ENCODE data around the gene RRP1.

Gene RRP1

DNA sequence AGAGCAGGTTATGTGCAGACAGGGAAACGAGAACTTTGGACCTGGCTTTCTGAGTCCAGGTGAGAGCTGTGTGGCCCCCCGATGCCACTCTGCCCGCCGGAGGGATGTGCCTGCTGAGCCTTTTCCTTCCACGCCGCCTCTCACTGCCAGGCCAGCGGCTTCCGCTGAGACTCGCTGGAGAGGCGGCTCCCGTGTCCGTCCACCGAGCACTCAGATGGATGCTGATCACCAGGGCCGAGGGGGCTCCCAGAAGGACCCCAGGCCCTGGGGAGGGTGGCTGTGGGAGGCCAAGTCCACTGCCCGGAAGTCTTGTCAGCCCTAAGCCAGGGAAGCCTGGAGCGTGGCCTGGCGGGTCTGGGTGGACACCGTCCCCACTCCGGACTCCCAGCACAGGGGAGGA lies 29.7 kb upstream of the RRP1 start:
- DNase-seq, result no peak

GRCh38 chr21:43760391-43760958 lies 28.9 kb upstream of the RRP1 start:
- DNase-seq, result no peak

DNA sequence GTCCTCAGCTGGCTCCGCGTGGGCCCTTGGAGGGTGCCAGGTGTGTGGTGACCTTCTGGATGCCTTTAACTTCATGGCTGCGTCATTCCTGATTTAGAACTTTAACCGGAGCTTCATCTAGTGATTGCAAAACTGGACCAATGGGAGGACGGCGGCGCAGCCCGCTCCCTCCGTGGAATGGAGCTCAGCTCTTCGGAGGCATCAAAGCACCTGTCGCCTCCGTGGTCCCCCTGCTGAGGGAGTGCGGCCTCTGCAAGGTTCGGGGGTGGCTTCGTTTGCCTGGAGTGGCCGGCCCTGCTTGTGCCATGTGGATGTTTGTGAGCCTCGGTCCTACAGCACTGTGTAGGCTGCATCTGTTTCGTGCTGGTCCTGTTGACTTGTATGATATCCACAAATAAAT lies 27.5 kb upstream of the RRP1 start:
- DNase-seq, result no peak

DNA sequence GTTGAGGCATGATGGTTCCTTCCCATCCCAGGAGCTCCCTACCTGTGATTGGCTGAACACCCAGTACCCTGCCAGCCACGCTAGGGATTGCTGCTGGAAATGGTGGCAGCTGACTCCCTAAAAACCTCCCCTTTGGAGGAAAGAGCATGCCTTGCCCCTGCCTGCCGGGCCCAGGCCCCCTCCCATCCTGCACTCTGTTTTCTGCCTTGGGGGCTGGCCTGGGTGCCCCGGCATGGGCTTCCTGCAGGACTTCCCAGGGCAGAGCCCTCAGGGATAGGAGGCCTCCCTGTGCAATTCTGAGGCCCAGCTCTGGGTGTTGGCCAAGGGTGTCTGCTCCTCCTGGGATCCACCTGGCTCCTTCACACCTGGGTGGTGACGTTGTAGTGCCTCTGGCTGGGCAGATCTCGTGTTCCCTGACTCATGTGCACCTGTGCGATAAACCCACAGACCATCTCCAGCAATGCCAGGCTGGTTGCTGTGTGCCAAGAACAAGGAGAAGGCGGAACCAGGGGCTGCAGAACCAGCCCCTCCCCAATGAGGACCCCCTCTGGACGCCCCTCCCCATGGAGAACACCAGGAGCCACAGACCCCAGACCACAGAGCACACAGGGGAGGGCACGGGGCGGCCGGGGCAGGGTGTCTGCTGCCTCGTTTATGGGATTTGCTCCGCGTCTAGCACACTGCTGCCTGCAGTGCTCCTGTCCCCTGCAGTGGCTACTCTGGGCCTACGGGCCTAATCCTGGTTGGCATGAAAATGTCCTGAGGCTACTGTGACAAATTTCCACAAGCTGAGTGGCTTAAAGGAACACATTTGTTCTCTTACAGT lies 26.9 kb upstream of the RRP1 start:
- DNase-seq, result no peak

DNA sequence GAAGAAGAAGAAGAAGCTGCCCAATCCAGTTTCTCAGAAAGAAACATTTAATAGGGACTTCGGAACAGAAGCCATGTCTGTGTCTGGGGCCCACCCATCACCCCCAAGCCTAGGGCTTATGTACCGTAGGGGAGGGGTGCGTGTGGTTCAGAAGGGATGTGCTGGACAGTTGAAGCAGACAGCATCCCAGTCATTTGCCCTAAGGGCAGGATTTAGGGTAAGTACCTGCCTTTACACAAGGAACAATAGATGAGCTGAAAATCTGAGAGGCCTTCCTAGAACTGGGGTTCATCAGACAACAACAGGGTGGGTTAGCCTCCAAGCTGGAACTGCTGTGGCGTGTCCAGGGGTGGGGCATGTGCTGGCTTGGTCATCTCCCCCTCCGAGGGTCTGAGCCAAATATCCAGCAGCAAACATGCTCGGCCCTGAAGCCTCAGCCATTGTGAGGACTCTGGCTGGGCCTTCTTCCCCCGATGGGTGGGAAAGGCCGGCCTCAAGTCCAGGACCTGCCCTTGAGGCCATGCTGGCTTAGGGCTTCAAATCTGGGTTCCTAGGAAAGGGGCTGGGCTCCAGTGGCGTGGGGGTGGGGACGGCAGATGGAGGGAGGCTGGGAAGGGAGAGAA lies 25.4 kb upstream of the RRP1 start:
- no peak for DNase-seq

- no peak for DNase-seq
Measured at GRCh38 chr21:43764576-43765495, 24.5 kb upstream of the RRP1 start.

- DNase-seq, result no peak
Measured at GRCh38 chr21:43766734-43767497, 22.5 kb upstream of the RRP1 start.

DNA sequence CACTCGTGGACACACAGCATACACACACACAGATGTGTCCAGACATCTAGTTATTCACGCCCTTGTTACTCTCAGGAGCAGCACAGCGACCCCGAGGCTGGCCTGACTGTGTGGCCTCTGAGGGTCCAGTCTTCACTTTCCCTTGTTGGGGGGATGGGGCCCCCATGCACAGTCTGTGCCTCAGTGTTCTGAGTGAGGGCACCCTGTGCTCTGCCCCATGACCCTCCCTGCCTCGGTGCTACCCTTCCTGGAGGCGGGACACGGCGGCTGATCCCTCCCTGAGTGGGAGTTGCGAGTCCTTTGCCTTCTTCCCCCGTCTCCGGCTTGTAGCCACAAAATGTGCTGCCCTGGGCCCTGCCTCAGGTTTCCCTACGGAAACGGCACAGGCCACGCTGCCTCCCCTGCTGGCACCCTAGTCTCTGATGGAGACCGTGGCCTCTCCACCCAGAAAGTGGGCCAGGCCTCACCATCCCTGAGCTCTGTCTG lies 21.8 kb upstream of the RRP1 start:
- no peak for DNase-seq

DNA sequence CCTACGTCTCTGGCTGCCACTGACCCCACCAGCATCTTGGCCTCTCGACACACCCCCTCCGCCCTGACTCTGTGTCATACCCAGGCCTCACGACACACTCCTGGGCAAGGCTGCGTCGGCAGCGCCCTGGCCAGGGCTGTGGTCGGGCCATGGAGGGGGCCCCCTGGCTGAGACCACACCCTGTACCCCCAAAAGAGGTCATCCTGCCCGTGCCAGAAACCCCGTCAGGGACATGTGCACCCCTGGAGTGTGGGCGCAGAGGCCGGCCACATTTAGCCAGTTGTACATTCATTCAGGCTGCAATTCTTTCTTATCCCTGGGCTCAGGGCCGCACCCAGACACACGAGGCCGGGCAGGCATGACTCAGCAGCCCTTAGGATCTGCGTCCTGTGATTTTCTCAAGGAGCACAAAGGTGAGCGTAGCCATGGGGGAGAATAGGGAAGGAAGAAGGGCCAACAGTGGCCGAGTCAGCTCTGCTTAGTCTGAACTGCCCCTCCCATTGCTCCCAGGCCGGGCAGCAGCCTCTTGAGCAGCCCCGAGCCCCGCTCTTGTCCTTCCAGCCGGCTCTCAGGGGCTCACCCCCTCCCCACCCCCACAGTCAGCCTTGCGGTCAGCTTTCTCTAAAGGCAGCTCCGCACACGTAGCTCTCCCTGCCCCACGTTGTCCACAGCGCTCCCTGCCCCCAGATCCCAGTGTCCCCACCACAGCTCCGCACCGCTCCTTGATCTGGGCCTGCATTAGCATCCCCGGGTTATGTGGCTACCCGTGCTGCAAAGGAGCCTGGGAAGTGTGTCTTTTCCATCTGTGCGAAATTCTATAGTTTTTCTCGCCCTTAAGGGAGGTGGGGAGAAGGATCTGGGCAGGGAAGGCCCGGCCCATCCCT lies 21.2 kb upstream of the RRP1 start:
- no peak for DNase-seq

DNA sequence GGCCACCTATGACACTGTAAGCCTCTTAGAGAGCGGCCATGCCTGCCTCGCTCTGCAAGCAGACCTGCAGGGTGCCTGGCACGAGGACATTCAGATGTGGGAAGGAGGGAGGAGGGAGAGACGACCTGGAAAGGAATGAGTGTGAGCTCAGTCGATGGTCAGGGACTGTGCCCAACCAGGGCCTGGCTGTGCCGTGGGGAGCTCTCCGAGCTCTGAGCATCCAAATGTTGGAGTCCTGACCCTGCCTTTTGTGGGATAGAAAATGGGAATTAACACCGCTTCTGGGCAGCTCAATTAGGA lies 20.6 kb upstream of the RRP1 start:
- no peak for DNase-seq

DNA sequence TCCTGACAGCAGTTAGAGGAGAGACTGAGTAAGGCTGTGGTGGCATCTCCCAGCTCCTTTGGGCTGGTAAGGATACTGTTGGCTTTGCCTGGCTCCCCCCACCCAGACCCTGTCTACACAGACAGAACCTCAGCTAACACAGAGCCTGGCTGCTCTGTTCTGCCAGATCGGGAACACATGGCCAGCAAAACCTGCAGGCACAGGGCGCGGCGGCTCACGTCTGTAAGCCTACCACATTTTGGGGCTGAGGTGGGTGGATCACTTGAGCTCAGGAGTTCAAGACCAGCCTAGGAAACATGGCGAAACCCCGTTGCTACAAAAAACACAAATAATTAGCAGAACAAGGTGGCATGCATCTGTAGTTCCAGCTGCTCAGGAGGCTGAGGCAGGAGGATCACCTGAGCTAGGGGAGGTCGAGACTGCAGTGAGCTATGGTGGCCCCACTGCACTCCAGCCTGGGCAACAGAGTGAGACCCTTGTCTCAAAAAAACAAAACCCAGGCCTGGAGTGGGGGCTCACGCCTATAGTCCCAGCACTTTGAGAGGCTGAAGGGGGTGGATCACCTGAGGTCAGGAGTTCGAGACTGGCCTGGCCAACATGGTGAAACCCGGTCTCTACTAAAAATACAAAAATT lies 19.9 kb upstream of the RRP1 start:
- no peak for DNase-seq

- DNase-seq, result no peak
Measured at GRCh38 chr21:43770066-43770655, 19.2 kb upstream of the RRP1 start.

DNA sequence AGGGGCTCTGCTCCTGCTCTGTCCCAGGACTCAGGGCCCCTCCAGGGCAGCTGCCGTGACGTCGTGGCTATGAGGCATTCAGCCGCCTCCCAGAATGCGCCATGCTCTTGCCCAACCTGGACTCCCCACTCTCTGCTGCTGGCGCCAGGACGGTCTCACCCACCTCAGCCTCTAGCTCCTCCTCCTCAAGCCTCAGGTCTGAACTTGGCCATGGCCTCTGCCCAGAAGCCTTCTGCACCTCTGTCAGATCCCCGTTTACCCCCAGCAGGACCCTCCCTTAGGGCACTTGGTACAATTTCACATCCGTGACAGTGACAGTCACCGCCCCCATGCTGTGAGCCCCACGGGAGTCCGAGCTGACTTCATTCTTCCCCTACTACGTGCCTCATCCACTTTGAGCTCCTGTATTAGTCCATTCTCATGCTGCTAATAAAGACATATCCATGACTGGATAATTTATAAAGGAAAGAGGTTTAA lies 18.1 kb upstream of the RRP1 start:
- DNase-seq, result no peak

GRCh38 chr21:43771698-43772424 lies 17.5 kb upstream of the RRP1 start:
- no peak for DNase-seq

- DNase-seq, result no peak
Measured at GRCh38 chr21:43772425-43772821, 17.0 kb upstream of the RRP1 start.

GRCh38 chr21:43774163-43774562 lies 15.2 kb upstream of the RRP1 start:
- no peak for DNase-seq

GRCh38 chr21:43775190-43775589 lies 14.2 kb upstream of the RRP1 start:
- no peak for DNase-seq

- DNase-seq, result peak; percentile 57
Measured at GRCh38 chr21:43775795-43776430, 13.5 kb upstream of the RRP1 start, which contains the start of gene CSTB. Gene CSTB, minus strand, starts transcription at chr21:43776308. Its CDS starts 39 bp downstream, at chr21:43776269.

DNA sequence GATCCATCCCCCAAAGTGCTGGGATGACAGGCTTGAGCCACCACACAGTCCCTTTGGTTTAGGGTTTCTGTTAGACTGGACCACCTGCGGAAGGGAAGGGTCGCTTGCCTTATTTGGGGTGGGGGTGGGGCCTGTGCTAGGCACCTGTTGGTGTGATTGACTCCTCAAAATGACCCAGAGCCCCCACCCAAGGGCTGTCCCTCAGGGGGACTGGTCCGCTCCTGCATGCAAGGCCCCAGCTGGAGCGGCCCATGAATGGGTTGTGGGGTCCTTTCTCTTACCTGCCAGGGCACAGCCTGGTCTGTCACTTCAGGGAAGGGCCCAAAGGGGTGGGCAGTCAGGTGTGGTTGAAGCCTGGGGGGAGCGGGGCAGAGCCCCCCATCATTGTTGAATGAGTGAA lies 11.4 kb upstream of the RRP1 start:
- no peak for DNase-seq
